NB4 (cell line): Measurements from ENCODE around the gene TMC6.

Experiments used
- CTCF ChIP-seq: IDR thresholded peaks from one replicate; pipeline ENCODE4 v1.5.1; 2012; ENCODE audit warnings: low read depth, low read length
- POLR2A ChIP-seq: IDR thresholded peaks from 2 replicates; pipeline ENCODE4 v1.6.1; 2011; ENCODE audit warnings: mild to moderate bottlenecking; ENCODE audit not compliant: insufficient read length; ENCODE audit errors: extremely low read depth

- TF ChIP-seq CTCF = no peak
- TF ChIP-seq POLR2A = no peak
These were observed 49.3 kb downstream of the TMC6 start for GRCh38 chr17:78079253-78079652.
